CD4-positive, alpha-beta T cell treated with Interleukin-6 for 4 hours (primary cell): ENCODE measurements around the gene COL27A1.

Experiments used
- DNase-seq: peaks from one replicate; pipeline ENCODE4 v3.0.0-alpha.2; 2020; ENCODE audit warnings: mixed read lengths

Gene COL27A1

GRCh38 chr9:114275246-114276004 lies 120.1 kb downstream of the COL27A1 start:
- no peak for DNase-seq

- no peak for DNase-seq
Observed at GRCh38 chr9:114276908-114277821, 121.8 kb downstream of the COL27A1 start.

- no peak for DNase-seq
Observed at GRCh38 chr9:114278356-114278755, 123.0 kb downstream of the COL27A1 start.

DNA sequence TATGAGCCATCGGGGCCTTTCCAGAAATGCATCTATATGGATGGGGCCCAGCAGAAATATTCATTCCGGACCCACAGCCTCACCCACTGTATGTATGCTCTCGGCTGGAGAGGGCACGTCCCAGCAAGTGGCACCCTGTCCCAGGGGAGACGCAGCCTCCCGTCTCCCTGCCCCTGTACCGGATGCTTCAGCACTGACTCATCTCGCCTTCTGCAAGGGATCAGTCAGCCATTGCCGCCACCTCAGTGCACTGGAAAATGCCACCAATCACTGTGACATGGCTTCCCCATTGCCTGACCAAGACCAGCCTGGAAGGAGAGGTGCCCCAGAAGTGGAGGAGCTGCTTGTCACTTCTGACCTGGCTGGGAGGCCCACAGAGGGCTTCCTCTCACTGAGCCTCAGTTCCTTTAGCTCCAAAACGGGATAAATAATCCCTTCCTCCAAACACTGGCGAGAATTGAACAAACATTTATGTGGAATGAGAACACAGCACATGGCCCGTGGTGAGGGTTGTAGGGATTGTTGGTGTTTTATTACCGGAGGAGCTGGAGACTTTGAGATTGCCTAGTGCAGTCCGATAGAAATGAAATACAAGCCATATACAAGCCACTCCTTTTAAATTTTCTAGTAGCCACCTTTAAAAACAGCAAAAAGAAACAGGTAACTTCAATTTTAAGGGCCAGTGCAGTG lies 123.7 kb downstream of the COL27A1 start:
- DNase-seq = no peak

DNA sequence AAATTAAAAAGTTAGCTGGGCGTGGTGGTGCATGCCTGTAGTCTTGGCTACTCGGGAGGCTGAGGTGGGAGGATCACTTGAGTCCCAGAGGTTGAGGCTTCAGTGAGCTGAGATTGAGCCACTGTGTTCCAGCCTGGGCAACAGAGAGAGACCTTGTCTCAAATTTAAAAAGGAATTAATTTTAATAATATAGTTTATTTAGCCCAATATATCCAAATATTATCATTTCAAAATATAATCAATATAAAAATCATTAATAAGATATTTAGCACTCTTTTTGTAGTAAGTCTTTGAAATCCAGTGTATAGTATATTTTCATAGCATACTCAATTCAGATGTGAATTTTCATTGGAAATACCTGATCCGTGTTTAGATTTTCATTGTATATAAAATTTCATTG lies 124.4 kb downstream of the COL27A1 start:
- no peak for DNase-seq

DNA sequence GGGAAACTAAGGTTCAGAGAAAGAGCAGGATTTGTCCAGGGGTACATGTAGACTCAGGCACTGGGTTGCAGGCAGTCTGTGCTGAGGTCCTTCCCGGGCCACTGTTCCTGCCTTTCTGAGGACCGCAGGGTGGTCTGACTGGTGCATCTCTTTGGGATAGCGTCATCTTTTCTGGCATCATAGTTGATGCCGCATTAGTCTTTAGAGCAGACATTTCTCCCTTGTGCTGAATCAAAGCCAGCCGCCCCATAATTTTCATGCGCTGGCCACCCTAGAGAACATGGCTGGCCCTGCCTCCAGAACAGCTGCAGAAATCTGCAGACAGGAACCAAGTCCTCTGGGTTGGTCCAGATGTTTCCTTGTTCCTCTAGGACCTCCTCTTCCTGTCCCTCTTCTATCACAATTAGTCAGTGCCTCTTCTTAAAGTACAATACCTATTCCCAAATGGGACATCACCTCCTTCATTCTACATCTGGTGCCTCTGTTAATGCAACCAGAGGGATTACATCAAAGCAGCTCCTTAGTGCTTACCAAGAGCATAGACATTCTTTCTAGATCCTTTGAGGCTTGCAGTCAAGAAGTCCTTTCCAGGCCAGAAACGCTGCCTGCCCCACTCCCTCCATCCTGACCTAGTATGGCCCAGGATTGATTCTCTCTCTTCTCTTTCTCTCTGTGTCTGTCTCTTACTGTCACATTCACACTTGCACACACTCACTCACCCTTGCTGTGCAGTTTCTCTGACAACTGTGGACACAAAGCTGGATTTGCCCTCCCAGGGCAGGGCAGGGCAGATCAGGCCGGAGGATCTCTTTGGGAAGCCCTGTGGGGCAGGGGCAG lies 125.5 kb downstream of the COL27A1 start:
- DNase-seq = no peak

GRCh38 chr9:114281473-114282103 lies 126.3 kb downstream of the COL27A1 start:
- no peak for DNase-seq

DNA sequence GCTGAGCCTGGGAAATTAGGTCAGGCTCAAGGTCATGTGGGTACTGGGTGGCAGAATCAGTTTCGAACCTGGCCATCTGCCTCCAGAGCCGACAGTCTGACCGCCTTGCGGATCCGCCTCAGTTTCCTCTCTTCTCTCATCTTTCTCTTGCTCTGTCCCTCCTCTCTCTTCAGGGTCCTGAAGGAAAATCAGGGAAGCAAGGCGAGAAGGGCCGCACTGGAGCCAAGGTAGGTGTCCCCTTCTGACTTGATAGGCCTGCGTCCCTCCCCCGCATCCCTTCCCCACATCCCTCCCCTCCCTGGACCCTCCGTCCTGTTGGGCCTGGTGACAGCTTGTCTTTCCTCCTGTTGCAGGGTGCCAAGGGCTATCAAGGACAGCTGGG lies 126.8 kb downstream of the COL27A1 start:
- DNase-seq = no peak

DNA sequence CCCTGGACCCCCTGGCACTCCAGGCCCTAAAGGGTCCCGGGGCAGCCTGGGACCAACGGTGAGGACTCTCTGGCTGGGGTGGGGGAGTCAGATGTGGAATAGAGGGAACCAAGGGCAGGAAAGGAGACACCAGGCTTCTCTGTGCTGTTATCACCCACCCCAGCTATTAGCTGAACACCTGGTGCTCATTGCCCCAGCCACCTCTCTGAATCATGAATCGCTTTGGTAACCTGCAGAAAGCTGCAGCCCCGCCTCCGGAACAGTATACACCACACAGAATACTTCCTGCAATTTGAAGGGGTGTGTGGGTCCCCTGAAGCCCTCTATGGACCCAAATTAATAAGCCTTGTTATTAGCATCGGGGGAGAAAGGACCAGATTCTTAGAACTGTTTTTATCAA lies 127.2 kb downstream of the COL27A1 start:
- no peak for DNase-seq

DNA sequence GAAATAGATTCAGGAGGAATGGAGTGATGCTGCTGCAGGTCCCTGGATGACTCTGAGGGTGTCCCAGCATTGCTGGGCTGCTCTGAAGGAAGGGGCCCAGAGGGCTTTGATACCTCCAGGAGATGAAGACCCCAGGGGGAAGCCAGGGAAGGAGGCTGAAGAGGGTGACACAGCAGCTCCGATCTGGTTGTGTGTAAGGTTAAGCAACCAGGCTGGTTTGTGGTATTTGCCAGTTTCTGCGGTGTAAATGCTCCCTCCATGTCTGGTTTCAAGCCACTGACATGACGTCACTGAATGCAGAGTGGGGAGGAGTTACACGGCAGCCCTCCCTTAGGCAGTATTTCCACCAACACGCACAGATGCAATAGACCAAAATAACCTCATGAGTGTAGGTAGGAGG lies 127.6 kb downstream of the COL27A1 start:
- no peak for DNase-seq

DNA sequence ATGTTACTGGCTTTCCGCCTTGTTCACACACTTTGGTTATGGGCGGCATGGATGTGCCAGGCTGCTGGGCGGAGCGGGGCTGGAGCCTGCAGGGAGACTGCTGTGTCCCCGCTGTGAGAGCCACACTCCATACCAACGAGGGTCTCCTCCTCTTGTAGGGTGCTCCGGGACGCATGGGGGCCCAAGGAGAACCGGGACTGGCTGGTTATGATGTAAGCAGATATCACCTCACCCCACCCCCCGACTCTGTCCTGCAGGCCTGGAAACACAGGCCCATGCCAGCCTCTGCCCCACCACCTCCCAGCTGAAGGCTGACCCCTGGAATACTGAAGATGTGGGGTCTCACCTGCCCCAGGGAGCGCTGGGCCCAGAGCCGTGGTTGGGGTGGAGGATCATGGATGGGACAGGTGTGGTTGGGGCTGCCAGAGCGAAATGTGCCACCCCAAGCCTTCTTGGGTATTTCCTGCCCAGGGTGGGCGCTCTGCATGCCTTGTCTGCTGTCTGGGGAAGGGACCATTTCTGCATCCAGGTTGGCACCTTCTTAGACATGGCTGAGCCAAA lies 128.3 kb downstream of the COL27A1 start:
- no peak for DNase-seq

GRCh38 chr9:114284316-114285060 lies 129.2 kb downstream of the COL27A1 start:
- no peak for DNase-seq

- no peak for DNase-seq
Observed at GRCh38 chr9:114285166-114285867, 130.0 kb downstream of the COL27A1 start.

GRCh38 chr9:114286146-114286679 lies 130.9 kb downstream of the COL27A1 start:
- no peak for DNase-seq

- no peak for DNase-seq
Observed at GRCh38 chr9:114287001-114287762, 131.8 kb downstream of the COL27A1 start.

DNA sequence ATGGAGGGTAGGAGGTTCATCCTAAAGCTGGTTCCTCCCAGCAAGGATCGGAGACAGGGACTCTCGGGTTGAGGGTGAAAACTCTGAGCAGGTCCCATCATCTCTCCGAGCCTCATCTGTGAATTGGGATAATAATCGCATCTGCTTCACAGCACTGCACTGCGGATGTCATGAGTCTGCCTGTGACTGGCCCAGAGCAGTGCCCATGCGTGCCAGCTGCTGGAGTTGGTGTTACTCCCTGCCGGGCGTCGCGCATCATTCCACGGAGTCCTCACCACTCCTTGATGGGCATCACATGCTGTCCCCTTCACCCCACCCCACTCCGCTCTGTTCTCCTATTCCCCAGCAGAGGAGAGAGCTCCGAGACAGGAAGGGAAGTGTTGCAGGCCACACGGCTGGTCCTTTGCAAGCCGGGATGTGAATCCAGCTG lies 132.4 kb downstream of the COL27A1 start:
- DNase-seq = no peak

- no peak for DNase-seq
Observed at GRCh38 chr9:114288193-114289091, 133.1 kb downstream of the COL27A1 start.

- DNase-seq = no peak
Observed at GRCh38 chr9:114289106-114289505, 133.8 kb downstream of the COL27A1 start.
